GM10847 (cell line): ENCODE measurements around the gene PCMT1.

Experiments used
- POLR2A ChIP-seq: IDR thresholded peaks from 2 replicates; pipeline ENCODE4 v1.6.1; 2011; ENCODE audit not compliant: insufficient read length; ENCODE audit errors: extremely low read depth

Gene PCMT1

GRCh38 chr6:149843051-149843633, 93.6 kb downstream of the PCMT1 start:
- TF ChIP-seq POLR2A = no peak

GRCh38 chr6:149844480-149844879, 94.9 kb downstream of the PCMT1 start:
- no peak for TF ChIP-seq POLR2A

DNA sequence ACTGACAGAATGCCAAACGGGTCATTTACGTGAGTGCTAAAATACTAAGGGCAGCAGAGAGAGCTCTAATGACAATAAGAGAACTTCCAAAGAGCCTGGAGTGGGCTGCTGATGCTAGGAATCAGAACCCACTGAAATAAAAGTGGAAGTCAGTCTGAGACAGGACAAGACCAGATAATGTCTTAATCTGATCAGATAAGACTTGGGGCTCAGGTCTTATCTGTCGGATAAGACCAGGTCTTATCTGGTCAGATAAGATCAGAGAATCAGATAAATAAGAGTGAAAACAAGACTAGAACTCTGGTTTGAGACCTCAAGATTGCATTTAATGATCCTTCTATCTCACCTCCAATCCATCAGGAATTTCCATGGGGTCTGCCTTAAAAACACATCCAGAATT, 96.0 kb downstream of the PCMT1 start:
- TF ChIP-seq POLR2A = no peak

DNA sequence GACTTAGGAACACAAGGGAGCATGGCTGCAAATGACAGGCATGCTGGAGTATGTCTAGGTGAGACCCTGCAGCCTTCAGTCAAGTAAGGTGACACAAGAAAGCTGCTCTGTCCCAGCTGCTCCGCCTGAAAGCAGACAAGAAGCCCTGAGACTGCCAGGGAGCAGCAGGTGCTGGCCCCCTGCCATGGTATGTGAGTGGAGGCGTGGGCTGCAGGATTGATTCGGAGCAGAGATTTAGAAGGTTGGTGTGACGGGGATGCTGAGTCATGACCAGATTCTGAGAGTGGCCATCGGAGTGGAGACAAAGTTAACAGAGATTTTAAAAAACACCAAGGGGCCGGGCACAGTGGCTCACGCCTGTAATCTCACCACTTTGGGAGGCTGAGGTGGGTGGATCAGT, 96.8 kb downstream of the PCMT1 start:
- no peak for TF ChIP-seq POLR2A

- TF ChIP-seq POLR2A = no peak
Measured at GRCh38 chr6:149847939-149848267, 98.4 kb downstream of the PCMT1 start.

DNA sequence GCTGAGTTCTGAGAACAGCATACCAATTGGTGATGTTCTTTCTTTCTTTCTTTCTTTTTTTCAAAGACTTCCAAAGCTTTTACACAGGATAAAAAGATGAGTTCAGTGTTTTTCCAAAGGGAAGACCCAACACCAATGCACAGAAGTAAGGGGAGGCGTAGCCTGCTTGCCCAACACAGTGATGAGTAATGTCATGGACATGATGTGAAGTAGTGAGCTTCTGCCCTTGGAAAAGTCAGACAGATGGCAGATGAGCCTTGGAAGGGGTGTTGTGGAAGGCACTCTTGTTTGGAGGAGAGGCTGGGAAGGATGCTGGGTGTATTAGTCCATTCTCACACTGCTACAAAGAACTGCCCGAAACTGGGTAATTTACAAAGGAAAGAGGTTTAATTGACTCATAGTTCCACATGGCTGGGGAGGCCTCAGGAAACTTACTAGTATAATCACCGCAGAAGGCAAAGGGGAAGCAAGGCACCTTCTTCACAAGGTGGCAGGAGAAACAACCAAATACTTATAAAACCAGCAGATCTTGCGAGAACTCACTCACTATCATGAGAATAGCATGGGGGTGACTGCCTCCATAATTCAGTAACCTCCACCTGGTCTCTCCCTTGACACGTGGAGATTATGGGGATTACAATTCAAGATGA, 102.0 kb downstream of the PCMT1 start:
- TF ChIP-seq POLR2A = no peak

DNA sequence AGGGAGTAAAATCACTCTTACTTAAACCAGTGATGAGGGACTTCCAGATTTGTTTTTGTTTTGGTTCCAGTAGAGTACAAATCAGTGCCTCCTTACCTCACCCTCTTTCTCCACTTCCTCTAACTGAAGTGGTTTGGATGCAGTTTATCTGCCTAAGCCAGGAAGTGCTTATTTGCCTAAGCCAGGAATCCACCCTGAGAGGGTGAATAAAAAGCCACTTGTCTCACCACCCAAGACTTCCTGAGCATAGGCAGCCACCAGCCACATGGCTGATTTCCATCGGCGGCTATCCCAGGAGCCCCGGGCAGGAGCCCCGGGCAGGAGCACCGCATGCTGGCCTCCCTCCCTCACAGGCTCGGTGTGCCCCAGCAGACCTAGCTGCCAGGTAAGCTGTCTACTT, 102.6 kb downstream of the PCMT1 start:
- TF ChIP-seq POLR2A = no peak

DNA sequence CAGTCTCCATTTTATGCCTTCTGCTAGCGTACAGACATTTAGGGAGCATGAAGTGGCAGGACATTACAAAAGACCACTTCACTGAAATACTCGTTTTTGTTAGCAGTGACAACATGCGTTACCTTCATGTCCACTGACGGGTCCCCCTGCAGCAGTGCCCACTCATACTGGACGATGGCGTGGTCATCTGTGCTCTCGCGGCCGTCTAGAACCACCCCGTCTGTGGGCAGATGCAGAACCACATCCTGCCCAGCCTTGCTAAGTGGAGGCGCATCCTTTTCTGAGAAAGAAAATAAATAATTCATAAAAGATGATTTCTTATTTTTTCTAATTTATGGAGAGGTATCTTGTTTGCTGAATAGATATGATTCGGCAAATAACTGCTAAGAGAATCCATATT, 103.3 kb downstream of the PCMT1 start:
- no peak for TF ChIP-seq POLR2A

GRCh38 chr6:149854532-149854931, 105.0 kb downstream of the PCMT1 start:
- no peak for TF ChIP-seq POLR2A

DNA sequence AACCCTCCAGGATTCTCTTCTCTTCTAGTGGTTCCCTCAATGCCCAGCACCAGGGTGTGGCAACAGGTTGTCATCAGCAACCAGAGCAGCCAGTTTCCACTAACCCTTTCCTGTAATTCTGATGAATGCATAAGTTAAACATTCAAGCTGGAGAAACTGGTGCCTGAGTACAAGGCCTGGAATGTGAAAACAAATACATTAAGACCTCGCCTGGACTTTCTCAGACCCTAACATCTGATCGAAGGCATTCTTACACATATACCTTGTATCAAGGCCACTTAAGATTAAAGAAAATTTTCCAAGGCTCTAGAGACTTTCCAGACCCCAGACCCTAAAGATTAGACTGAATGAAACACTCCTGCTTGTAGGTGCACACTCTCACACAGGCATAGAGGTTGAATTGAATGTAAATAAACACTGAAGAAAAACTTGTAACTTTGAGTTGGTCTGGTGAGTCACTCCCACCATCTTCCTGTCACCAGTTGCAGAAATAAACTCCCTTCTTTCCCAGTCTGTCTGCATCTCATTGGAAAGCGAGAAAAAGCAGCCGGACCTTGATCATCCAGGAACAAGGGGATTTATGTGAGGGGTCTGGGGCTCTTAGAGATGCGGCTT, 105.6 kb downstream of the PCMT1 start:
- TF ChIP-seq POLR2A = no peak

- no peak for TF ChIP-seq POLR2A
Measured at GRCh38 chr6:149855741-149856140, 106.2 kb downstream of the PCMT1 start.

- TF ChIP-seq POLR2A = no peak
Measured at GRCh38 chr6:149856256-149856994, 106.9 kb downstream of the PCMT1 start.

- TF ChIP-seq POLR2A = no peak
Measured at GRCh38 chr6:149857541-149857940, 108.0 kb downstream of the PCMT1 start.

- TF ChIP-seq POLR2A = no peak
Measured at GRCh38 chr6:149859368-149859767, 109.8 kb downstream of the PCMT1 start.

- TF ChIP-seq POLR2A = no peak
Measured at GRCh38 chr6:149859938-149860337, 110.4 kb downstream of the PCMT1 start.

DNA sequence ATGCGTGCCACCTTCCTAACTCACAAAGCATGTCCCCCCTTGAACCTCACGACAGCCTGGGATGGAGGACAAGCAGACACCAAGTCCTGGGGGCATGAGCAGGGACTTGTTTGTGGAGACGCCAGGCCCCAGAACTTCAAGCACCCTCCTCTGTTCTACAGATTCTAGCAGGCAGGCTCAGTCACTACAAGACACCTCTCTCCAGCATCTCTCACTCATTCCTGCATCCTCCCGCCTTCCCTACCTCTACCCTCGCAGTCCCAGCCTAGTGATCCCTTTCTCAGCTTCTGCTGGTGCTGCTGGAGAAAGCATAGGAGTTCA, 110.9 kb downstream of the PCMT1 start:
- no peak for TF ChIP-seq POLR2A
